Right cardiac atrium (tissue), 5 donors: ENCODE measurements around the gene EPHB2. TPM values are rescaled to one million over a fixed set of nuclear protein-coding genes. Genes with fewer than 3 reads are reported as not detected.
"Not testable (repeated sequence)": the region's sequence is repeated elsewhere in the genome, so short reads cannot be mapped to it uniquely, and the experiment has no call there.

Experiments
- ATAC-seq, 2 donors: fragments of 200-7000 bp; cut with Tn5 transposase; one replicate each; pipeline versions ENCODE4 v1.8.0 to v1.9.1; 2020; ENCODE audit warnings: moderate library complexity in 2 of 2, mild to moderate bottlenecking in 1 of 2
- DNase-seq, 3 donors: peaks; one replicate each; pipeline ENCODE4 v3.0.0-alpha.2; 2020
- H3K27ac ChIP-seq: one replicate; pipeline ENCODE4 v1.5.1; 2013; ENCODE audit warnings: mild to moderate bottlenecking, low read length, control low read depth, moderate library complexity
- H3K27me3 ChIP-seq: one replicate; pipeline ENCODE4 v1.6.1; 2013; ENCODE audit not compliant: control insufficient read depth, insufficient read depth
- H3K4me1 ChIP-seq: one replicate; pipeline ENCODE4 v1.6.1; 2013; ENCODE audit warnings: low read length; ENCODE audit not compliant: control insufficient read depth, insufficient read depth
- H3K4me3 ChIP-seq: one replicate; pipeline ENCODE4 v1.5.1; 2013; ENCODE audit warnings: low read length, control low read depth
- H3K9me3 ChIP-seq: one replicate; pipeline ENCODE4 v1.6.1; 2013; ENCODE audit warnings: low read length; ENCODE audit not compliant: control insufficient read depth
- WGBS: extraction: QIAGEN DNeasy Blood & Tissue Kit; methylation state at CpG from one replicate; pipeline ENCODE4 v1.1.7; 2013; 5-methylcytosine and 5-hydroxymethylcytosine counted together
- intact Hi-C, 4 donors: fragments of 100-400 bp; cut with DNase I; formaldehyde crosslinking; loops; one replicate each; pipeline versions ENCODE4 v1.11.0 to v1.14.0; 2022 to 2023
- polyA plus RNA-seq: library from polyadenylated mRNA; stranded (reverse); fragments of 200-250 nt; gene quantifications from one replicate; pipeline ENCODE4 v1.2.3, GENCODE V29; 2013
- total RNA-seq, 4 donors: library from RNA; stranded (reverse); fragmentation: NEBNext Ultra II Directional; extraction: Animal tissue kit (Norgen Biotek cat#: 25700); gene quantifications; one replicate each; pipeline ENCODE4 v1.2.1, GENCODE V29; 2021
- donor health status: healthy with polysubstance abuse.
- donor health status: DM: no; HTN: yes; CAD: no.
- donor health status: DM: no; HTN: no; CAD: no.
- donor health status: DM: no; HTN: yes; CAD: no; lungs with severe emphysema.
- donor health status: DM: yes; HTN: yes; CAD: no.

Gene EPHB2
- total and polyA plus RNA-seq, 5 donors = 1.2 to 7.7 (median 3.5) TPM

GRCh38 chr1:22674410-22674749, 36.3 kb upstream of the EPHB2 start:
- ATAC-seq (no peak), DNase-seq (no peak)
- intact Hi-C loops = loop anchor here in 2 of 4 donors (2.0 to 10.0 kb wide), 2 partner anchors 256 to 260 kb away; no protein-coding TSS in a partner anchor
- Histone ChIP-seq H3K27ac (no peak overlapping the region), H3K4me3 (no peak overlapping the region), H3K4me1 (no peaks in the 10 kb centered on the region), H3K9me3 (no peaks in the 10 kb centered on the region), H3K27me3 (no peaks in the 10 kb centered on the region)
- WGBS = 30% methylated on average over 1 of the region's 1 CpG

GRCh38 chr1:22676151-22676550, 34.5 kb upstream of the EPHB2 start:
- WGBS = 90% methylated on average over 15 of the region's 15 CpGs
- not testable (repeated sequence) for DNase-seq, H3K27me3 ChIP-seq, ATAC-seq, H3K4me3 ChIP-seq, H3K9me3 ChIP-seq, H3K4me1 ChIP-seq, H3K27ac ChIP-seq
- intact Hi-C loops = loop anchor here in 1 of 4 donors (10.0 kb wide), 1 partner anchor 259 kb away; no protein-coding TSS in a partner anchor

GRCh38 chr1:22676916-22677583, 33.6 kb upstream of the EPHB2 start:
- no peak overlapping the region for H3K4me3 ChIP-seq
- no peak for ATAC-seq
- H3K27ac ChIP-seq = no peak overlapping the region
- WGBS = 71% methylated on average over 37 of the region's 37 CpGs
- intact Hi-C loops = loop anchor here in 1 of 4 donors (10.0 kb wide), 1 partner anchor 258 kb away; no protein-coding TSS in a partner anchor
- H3K27me3 ChIP-seq = no peaks in the 10 kb centered on the region
- no peaks in the 10 kb centered on the region for H3K9me3 ChIP-seq
- DNase-seq = no peak
- H3K4me1 ChIP-seq = no peaks in the 10 kb centered on the region

GRCh38 chr1:22677931-22678896, 32.4 kb upstream of the EPHB2 start:
- Histone ChIP-seq H3K27me3 (no peaks in the 10 kb centered on the region), H3K4me1 (no peaks in the 10 kb centered on the region), H3K27ac (no peak overlapping the region), H3K4me3 (no peak overlapping the region), H3K9me3 (no peaks in the 10 kb centered on the region)
- ATAC-seq (no peak), DNase-seq (no peak)
- WGBS = 74% methylated on average over 13 of the region's 13 CpGs
- intact Hi-C loops = loop anchor here in 1 of 4 donors (10.0 kb wide), 1 partner anchor 257 kb away; no protein-coding TSS in a partner anchor

GRCh38 chr1:22680726-22681125, 29.9 kb upstream of the EPHB2 start:
- H3K4me3 ChIP-seq = no peak overlapping the region
- H3K27ac ChIP-seq = no peak overlapping the region
- 68% methylated on average over 9 of the region's 9 CpGs for WGBS
- DNase-seq (no peak), ATAC-seq (no peak)
- H3K4me1 ChIP-seq = no peaks in the 10 kb centered on the region
- intact Hi-C loops = no loop called here
- H3K27me3 ChIP-seq = no peaks in the 10 kb centered on the region
- H3K9me3 ChIP-seq = no peaks in the 10 kb centered on the region

GRCh38 chr1:22681556-22682276, 28.9 kb upstream of the EPHB2 start:
- Histone ChIP-seq H3K4me1 (no peaks in the 10 kb centered on the region), H3K4me3 (no peak overlapping the region), H3K27ac (no peak overlapping the region), H3K27me3 (no peaks in the 10 kb centered on the region), H3K9me3 (no peaks in the 10 kb centered on the region)
- no peak for ATAC-seq
- 79% methylated on average over 15 of the region's 15 CpGs for WGBS
- no peak for DNase-seq
- intact Hi-C loops = no loop called here

- H3K27ac ChIP-seq = no peak overlapping the region
- H3K9me3 ChIP-seq = no peaks in the 10 kb centered on the region
- H3K4me3 ChIP-seq = no peak overlapping the region
- no peaks in the 10 kb centered on the region for H3K27me3 ChIP-seq
- ATAC-seq (no peak), DNase-seq (no peak)
- no peaks in the 10 kb centered on the region for H3K4me1 ChIP-seq
- intact Hi-C loops = no loop called here
- 84% methylated on average over 1 of the region's 1 CpG for WGBS
Observed at GRCh38 chr1:22683547-22683946, 27.1 kb upstream of the EPHB2 start.

GRCh38 chr1:22685591-22686059, 25.0 kb upstream of the EPHB2 start:
- intact Hi-C loops = no loop called here
- Histone ChIP-seq H3K27me3 (no peaks in the 10 kb centered on the region), H3K9me3 (no peaks in the 10 kb centered on the region), H3K27ac (no peak overlapping the region), H3K4me3 (no peak overlapping the region), H3K4me1 (no peaks in the 10 kb centered on the region)
- DNase-seq (no peak), ATAC-seq (no peak)
- WGBS = 28% methylated on average over 10 of the region's 10 CpGs

GRCh38 chr1:22687191-22687590, 23.4 kb upstream of the EPHB2 start:
- no peaks in the 10 kb centered on the region for H3K27me3 ChIP-seq
- intact Hi-C loops = no loop called here
- DNase-seq (no peak), ATAC-seq (no peak)
- no peaks in the 10 kb centered on the region for H3K9me3 ChIP-seq
- no peaks in the 10 kb centered on the region for H3K4me1 ChIP-seq
- no peak overlapping the region for H3K27ac ChIP-seq
- H3K4me3 ChIP-seq = no peak overlapping the region
- 79% methylated on average over 2 of the region's 2 CpGs for WGBS

- DNase-seq (no peak), ATAC-seq (no peak)
- intact Hi-C loops = no loop called here
- Histone ChIP-seq H3K4me1 (no peaks in the 10 kb centered on the region), H3K27ac (no peak overlapping the region), H3K9me3 (no peaks in the 10 kb centered on the region), H3K27me3 (no peaks in the 10 kb centered on the region), H3K4me3 (no peak overlapping the region)
Observed at GRCh38 chr1:22688466-22688865, 22.2 kb upstream of the EPHB2 start.
